GM19397 (cell line): ENCODE results near the gene TEX48.
A peak's percentile ranks its signal among the peaks of the same experiment; 100 is the strongest.

Experiments
- ATAC-seq: cut with Tn5 transposase; IDR thresholded peaks from one replicate; pipeline ENCODE4 v1.9.1; 2021; ENCODE audit warnings: mild to moderate bottlenecking, moderate library complexity; ENCODE audit not compliant: unreplicated experiment

Gene TEX48, protein sequence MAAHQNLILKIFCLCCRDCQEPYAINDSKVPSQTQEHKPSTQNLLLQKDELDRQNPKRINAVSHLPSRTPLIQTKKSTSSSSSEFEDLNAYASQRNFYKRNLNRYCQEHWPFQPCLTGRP

DNA sequence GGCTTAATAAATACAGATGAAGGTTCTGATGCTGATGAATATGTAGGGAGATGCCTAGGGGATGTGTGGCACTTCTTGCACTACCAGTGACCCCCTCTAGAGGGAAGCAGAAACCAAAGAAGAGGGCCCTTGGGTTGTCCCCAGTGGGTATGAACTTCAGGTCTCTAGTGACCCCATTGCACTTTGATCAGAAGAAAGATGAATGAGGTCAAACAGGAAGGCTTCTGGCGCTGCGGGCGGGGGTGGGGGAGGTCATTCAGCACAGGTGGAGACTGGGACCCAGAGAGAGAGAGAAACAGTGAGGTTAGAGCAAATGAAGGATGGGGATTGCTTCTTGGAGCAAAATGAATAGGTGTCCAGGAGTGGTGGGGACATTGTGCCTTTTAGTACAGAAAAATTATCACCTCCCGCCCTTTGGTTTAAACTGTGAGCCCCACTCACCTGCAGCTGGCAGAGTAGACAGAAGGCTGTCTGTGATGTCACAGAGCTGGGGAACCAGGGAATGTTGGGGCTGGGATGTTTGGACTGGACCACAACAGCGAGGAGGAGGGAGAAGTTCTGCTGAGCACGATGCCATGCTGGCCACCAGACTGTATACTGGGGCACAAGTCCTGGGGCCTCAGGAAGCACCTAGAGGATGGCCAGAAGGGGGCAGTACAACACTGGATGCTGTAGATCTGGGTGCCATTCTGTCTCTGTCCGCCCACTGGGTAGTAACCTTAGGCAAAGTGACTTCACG, at the start of gene TEX48:
TEX48 (minus strand) TSS at position 599 of the 739 bp plus-strand sequence. CDS start 10,469 bp downstream, outside the sequence.
- ATAC-seq = peak; percentile 78

DNA sequence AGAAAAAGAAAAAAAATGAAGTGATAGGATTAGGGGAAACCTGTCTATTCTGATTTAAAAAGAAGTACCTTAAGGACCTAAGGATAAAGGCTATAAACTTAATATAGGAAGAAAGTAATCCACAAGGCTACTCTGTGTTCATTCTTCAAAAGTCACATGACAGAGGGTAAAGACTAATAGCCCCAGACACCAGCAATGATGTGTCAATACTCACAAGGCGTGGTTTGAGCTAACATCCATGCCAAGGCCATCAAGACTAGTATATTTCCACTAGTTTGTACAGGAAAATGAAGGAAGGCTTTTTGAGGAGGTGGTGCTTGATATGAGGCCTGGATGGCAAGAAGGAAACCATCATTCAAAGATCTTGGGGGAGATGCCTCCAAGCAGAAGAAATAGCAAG, 49.7 kb upstream of the TEX48 start:
- no peak for ATAC-seq

DNA sequence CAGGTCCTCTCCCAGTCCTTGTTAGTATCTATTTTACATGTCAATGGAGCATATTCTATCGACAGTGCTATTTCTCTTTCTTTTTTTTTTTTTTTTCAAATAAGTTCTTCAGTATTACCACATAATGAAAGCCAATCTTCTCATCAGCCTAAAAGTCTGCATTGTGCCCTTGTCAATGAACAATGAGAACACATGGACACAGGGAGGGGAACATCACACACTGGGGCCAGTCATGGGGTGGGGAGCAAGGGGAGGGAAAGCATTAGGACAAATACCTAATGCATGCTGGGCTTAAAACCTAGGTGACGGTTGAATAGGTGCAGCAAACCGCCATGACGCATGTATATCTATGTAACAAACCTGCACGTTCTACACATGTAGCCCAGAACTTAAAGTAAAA, 47.7 kb upstream of the TEX48 start:
- no peak for ATAC-seq

DNA sequence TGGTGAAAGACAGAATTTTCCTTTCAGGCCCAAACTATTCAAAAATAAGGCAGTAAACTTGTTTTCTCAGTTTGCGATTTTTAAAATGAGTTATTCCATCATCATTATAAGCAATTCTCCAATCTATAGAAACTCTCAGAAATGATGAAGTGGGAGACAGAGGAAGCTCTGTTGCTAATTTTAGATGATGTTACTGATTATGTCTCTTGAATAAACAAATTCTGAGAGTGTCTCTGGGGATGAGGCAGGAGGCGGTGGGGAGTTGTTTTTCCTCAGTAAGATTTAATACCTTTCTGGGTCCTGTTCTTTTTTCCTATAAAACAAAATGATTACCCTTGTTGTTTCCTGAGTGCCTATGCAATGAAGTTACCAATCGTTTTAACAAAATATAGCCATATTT, 43.9 kb upstream of the TEX48 start:
- ATAC-seq = no peak

DNA sequence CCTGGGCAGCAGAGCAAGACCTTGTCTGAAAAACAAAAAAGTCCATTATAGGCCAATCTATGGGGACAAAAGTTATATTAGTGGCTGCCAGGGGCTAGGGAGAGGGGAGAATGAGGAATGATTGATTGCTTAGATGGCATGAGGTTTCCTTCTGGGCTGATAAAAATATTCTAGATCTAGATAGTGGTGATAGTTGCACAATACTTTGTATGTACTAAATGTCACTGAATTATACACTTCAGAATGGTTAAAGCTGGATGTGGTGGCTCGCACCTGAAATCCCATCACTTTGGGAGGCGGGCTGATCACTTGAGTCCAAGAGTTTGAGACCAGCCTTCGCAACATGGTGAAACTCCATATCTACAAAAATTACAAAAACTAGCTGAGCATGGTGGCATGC, 42.8 kb upstream of the TEX48 start:
- no peak for ATAC-seq

DNA sequence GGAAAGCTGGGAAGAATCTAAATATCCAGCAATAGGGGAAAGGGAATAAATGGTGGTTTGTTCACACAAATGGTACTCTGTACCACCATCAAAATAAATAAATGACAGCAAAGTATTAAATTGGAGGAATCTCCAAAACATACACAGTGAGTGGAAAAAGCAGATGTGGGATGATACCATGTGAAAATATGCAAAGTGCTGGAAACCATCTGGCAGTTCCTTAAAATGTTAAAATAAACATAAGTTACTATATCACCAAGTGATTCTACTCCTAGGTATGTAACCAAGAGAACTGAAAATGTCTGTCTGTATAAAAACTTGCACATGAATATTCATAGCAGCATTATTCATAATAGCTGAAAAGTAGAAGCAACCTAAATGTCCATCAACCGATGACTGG, 41.9 kb upstream of the TEX48 start:
- no peak for ATAC-seq

DNA sequence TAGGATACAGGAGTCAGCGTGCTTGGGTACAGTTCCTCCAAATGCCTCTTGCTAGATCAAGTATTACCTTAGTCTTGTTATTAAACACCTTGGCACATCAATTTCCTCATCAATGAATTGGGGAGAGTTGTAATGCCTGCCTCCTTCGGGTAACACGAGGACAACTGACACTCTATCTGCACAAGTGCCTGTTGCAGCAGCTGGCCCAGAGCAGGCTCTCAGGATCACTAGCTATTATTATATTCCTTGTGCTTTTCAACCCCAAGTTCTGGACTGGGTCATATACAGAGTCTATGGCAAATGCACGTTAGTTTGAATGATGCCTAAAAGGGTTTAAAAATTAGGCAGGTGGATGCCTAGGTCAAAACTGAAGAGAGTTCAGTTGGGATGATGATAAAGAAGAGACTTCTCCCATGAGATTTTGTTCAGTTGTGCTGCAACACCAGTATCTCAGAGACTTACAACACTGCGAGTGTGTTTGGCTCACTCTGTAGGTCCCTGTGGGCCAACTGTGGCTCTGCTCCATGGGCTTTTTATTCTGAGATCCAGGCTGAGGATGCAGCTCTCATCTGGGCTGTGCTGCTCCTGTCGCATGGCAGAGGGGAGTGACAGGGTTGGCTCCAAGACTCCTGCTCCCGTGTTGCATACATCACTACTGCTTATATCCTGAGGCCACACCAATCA, 41.1 kb upstream of the TEX48 start:
- no peak for ATAC-seq

DNA sequence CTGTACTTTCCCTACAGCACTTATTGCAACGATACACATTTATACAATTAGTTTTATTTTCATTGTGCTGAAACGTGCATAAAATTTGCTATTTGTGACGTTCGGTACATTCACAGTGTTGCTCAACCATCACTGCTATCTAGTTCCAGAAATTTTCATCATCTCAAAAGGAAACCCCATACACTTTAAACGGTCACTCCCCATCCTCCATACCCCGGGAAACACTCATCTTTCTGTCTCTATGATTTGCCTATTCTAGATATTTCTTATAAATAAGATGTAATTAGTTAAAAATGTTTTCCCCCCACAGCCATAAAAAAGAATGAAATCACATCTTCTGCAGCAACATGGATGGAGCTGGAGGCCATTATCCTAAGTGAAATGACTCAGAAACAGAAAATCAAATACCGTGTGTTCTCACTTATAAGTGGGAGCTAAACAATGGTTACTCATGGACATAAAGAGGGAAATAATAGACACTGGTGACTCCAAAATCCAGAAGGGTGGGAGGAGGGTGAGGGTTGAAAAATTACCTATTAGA, 40.2 kb upstream of the TEX48 start:
- no peak for ATAC-seq

DNA sequence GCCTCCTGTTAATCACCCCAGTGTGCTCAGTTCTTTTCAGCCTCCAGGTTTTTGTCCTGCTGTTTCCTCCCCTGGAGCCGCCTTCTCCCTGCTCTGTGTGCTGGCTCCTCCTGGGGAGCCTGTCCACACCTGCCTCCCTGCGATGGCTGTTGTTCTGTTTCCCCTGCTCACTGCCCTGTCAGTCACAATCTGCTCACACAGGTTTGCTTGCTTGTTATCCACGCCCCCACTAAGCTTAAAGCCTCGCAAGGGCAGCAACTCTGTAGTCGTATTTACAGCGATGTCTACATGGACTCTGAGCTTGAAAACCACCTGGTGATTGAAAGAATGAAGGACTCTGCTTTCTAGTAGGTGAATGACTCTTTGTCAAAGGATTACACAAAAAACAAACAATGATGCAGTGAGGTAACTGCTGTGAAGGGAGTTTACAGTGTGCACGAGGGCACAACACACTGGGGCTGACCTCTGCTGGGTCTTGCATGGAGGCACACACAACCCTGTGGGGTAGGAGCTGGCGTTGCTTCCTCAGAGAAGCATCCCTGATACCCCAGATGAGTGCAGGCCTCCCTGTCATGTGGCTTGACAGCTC, 39.6 kb upstream of the TEX48 start:
- no peak for ATAC-seq

DNA sequence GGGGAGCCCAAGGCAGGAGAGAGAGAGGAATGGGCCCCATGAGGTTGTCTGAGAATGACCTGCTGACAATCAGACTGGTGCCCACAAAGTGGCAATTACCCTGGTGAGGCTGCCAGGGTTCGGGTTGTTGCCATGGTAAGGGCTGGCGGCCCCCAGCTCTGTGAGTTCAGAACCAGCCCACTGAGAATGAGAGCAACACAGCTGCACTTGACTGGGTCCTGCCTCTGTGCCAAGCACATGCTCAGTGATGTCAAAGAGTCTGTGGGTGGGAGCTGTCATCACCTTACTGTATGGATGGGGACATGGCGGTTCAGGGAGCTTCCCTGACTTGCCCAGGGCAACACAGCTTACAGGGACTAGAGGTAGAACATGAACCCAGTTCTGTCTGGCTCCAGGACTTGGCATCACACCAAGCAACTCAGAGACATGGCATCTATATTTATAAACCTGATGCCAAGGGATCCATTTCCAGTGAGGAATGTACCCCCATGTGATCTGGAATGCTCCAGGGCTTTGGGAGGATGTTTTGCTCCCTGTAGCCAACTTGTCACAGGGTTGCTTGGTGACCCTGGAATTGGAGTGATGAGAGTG, 38.2 kb upstream of the TEX48 start:
- no peak for ATAC-seq

DNA sequence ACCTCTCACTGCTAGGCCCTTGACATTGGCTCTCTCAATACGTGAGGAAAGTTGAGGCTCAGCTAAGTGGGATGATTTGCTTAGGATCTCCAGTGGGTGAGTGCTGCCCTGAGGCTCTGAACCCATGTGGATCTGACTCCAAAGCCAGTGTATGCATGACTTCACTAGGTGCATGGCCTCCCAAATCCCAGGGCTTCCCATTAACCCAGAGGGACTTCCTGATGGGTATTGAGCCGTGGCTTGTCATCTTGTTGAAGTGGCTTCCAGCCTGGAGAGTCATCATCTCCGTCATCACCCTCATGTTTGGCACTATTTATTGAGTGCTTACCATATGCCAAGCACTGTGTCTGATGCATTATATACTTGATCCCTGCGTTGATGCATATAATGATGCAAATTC, 37.3 kb upstream of the TEX48 start:
- ATAC-seq = no peak

DNA sequence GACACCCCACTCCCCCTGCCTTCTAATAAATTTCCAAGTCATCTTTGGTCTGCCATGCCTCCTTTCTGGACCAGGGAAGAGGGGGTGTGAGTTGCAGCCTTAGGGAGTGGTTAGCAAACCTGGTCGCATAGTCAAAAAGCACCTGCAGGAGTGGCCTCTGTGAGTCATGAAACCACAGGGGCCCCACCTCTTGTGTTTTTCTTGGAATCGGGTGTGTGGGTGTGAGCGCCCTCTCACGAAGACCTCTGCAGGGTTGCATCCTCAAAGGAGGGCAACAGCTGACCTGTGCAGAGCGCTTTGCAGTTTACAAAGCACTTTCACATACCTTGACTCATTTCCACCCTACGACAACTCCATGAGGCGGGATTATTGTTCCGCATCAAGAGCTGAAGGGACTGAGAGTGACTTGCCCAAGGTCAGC, 36.8 kb upstream of the TEX48 start:
- no peak for ATAC-seq

DNA sequence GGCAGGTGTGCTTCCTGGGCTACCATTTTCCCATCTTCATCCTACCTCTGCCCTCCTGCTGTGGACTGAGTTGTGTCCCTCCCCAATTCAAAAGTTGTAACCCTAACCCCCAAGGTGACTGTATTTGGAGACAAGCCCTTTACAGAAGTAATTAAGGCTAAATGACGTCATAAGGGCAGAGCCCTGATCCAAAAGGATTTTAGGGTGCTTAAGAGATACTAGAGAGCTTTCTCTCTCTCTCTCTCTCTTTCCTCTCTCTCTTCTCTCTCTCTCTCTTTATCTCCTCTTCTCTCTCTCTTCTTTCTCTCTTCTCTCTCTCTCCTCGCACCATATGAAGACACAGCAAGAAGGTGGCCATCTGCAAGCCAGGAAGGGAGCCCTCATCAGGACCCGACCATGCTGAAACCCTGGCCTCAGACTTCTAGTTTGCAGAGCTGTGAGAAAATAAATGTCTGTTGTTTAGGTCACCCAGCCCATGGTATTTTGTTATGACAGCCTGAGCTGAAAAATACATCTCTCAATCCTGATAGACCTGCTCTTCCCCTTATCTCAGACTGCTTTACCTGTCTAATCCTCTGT, 36.0 kb upstream of the TEX48 start:
- no peak for ATAC-seq

DNA sequence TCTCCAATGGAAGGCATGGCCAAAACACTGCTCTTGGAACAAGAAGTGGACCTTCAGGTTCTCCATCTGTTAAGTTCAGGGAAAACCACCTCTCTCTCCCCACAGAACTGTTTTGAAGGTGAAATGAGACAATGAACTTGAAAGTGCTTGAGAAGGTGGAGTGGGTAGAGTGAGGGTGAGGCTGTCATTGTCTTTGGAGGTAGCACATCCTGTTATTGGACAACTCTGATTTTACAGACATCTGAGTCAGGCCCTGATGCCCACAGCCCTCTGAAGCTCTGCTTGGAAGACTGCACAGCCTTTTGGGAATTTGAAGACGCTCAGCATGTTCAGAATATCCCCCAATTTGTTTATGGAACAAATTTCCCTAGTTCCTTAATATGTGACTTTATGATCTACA, 27.6 kb upstream of the TEX48 start:
- ATAC-seq = no peak

DNA sequence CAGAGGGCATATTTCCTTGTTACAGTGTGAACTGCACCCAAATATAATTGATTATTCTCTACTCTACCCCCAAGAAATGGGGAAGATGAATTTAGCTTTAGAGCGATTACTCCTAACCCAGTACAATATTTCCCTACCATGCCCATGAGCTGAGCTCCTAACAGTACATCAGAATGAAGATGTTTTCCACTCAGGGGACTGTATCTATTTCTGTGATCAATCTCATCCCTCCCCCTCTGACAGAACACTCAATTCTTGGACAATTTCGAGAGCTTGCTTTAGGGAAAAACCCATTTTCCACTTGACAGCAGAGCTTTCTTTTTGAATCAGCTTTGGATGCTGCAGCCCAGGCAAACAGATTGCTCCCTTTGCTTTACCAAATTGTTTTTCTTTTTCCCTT, 24.7 kb upstream of the TEX48 start:
- ATAC-seq = no peak

DNA sequence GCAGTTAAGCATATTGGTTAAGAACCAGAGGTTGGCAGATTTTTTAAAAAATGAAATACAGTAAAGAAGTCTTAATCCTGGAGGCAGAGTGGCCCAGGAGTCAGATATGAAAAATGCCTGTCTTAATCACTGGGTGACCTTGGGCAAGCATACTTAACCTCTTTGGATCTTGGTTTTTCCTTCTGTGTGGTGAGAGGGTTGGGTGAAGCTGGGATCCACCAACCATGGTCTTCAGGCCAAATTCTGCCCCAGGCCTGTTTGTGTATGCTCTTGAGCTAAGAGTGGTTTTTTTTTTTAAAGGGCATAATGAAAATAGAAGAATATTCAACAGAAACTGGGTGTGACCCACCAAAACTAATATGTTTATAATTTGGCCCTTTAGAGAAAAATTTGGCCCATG, 20.0 kb upstream of the TEX48 start:
- ATAC-seq = no peak

DNA sequence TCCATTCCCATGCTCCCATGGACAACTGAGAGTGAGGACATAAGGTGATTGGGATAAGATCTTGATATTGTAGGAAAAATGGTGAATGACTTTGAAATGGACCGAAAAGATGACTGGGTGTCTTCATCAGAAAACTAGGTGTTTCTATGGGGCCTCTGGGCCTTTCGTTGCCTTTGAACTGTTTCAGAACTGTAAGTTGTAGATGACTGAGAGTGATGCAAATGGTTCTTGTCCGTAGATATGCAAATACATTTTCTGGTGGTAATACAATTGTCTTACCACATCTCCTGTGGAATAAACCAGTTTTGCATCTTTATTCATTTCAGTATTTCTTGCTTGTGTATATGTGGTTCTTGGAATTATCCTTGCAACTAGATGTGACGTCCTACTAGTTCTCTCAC, 16.0 kb upstream of the TEX48 start:
- ATAC-seq = peak; percentile 34

DNA sequence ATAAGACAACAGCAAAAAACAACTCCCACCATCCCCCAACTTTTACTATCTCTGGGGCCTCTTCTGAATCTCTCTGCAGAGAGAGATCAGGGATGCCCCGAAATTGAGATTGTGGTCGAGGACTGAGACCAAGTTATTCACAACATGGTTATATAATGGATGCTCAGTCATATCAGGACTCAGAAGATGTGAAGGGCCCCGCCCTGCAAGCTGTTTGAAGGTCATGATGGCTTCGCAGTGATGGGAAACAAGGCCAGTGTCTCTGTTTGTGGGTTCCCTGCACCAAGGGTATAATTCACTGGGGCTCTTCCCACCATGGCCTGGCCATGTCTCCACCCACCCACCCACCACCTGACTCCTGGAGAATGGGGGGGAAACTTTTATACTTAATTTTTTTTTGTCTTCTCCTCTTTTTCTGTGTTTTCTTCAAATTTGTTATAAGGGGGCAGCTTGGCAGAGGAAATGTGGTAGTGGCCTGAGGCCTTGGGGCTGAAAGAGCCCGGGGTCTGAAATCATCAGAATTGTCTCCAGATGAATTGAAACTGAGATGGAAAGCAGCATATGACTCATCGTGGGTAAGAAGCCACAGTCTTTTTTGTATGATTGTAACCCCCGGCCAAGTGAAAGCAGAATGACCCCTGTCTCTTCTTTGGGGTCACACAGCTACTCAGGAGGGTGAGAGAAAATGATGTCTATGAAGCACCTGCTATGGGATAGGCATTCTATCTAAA, 15.0 kb upstream of the TEX48 start:
- peak; percentile 56 for ATAC-seq

DNA sequence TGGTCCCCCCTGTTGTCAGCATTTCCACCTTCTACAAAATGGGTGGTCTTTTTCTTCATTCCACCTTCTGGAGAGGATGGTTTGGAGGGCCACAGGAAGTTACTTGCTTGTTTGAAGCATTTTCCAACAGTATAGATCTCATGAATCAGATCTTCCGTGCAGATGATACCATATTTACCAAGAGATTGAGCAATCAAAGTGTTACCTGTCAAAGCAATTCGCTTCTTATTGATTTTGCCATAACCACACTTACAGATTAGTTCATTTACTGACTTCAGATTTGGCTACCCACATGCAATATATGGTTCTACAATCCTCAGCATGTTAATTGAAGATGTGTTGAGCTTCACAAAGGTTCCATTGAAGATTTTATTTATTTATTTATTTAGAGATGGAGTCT, 14.0 kb upstream of the TEX48 start:
- ATAC-seq = no peak

DNA sequence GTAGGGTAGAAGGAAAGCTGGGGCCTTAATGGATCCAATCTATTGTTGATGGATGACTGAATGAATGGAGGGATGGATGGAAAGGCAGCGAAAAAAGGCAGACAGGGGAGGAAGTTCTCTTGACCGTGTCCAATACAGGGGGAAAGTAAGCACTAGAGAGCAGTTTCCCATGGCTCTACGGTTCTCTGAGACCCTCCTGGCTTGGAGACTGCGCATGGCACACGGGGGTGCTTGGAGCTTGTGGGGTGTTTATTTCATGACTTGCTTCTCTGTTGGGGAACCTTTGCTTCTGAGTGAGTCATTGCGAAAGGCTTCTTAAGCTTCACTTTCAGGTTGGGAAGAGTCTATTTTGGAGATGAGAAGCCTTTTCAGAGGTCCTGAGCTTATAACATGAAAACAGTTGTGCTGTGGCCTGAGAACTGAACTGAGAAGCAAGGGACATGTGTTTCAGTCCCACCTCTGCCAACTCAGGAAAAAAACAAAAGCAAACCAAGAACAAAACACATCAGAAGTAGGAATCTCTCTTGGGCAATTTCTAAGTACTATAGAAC, 12.8 kb upstream of the TEX48 start:
- peak; percentile 29 for ATAC-seq
